ENCODE measurements around the gene MRPS27.
A peak's percentile ranks its signal among the peaks of the same experiment; 100 is the strongest.

Gene MRPS27

DNA sequence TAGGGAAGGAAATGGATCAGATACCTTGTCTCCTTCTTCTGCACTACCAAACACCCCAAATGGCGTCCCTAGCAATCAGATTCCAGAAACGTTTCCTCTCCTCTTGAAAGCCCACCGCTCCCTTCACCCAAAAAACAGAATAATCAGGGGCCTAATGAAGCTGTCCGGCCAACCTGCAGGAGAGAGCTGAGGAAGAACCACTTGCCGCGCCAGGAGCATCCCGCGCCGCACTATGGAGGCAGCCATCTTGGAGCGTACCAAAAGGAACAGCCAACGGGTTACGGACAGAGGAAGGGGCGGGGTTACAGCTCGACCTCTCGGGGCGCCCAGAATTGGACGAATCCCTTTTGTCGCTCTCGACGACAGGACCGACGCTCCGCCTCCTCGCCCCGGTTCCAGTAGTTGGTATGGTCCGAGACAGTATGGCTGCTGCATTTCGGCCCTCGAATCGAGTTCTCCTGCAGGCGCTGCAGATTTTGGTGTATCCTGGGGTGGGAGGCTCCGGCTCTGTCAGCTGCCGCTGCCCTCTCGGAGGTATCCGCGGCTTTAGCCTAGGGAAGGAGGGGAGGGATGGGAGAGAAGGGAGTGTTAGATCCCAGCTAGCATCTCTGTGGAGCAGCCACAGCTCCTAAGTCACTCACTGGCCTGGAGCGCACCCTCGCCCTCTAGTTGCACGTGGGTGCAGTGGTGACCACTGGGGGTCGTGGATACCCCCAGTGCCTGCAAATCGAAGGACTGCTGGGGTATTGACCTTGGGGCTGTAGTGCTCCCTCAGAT, at the start of gene MRPS27, which contains the start of gene PTCD2:
TSS of gene MRPS27 (minus strand) at position 265 of the 777 bp plus-strand sequence. CDS start at position 246, 19 bp downstream.
TSS of gene PTCD2 (plus strand) at position 398 of the 777 bp plus-strand sequence. CDS start at position 408, 10 bp downstream.
- DNase-seq (ENCODE audit: low read depth in 3 of 3, low spot score in 1 of 3), result peak; percentile 79 to 92 (median 84)

DNA sequence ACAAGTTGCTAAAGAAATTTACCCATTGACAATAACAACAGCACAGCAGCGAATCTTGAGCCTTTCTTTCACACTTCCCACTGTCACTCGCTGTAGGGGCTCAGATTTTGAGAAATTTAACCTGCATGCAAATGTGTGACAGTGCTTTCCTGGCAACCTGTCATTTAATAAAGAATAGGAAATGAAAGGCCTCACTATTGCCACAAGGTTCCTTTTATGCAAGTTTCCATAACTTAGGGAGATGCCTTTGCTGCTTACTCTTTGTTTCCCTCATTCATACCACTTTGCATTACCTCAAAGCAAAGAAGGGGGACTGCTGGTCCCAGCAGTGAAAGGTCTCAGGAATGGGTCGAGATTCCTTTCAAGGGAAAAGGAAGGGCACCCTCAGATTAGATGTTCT, 49.7 kb upstream of the MRPS27 start:
- DNase-seq (ENCODE audit: low read depth in 3 of 3, low spot score in 1 of 3), result no peak

GRCh38 chr5:72369301-72369700, 49.3 kb upstream of the MRPS27 start:
- DNase-seq (ENCODE audit: low read depth in 3 of 3, low spot score in 1 of 3), result no peak

GRCh38 chr5:72368271-72368670, 48.2 kb upstream of the MRPS27 start:
- DNase-seq (ENCODE audit: low read depth in 3 of 3, low spot score in 1 of 3), result no peak

DNA sequence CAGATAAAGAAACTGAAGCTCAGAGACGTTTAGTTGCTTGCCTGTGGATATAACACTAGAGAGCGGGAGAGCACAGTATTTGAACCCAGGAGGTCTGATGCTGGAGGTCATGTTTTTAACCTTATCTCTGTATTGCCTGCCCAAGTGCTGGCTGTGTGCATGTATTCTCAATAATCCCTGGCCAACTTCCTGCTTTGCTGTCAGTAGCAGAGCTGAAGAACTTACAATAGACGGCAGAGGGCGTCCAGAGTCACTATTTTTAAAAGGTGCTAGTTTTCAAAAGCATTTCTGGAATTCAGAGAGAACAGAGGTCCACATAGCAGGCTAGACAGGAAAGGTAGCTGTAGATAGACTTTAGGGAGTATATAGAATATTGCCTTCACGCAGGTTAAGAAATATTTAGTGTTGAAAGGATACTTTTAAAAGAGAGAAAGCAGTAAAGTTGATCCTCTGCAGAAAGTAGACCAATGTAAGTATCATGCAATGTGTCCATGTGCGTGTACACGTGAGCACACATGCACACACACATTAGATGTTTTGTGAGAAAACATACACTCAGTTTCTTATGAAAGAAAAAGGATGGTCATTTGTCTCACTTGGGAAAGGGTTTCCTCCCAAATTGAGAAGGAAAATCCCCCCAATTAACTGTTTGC, 46.4 kb upstream of the MRPS27 start:
- no peak for DNase-seq (ENCODE audit: low read depth in 3 of 3, low spot score in 1 of 3)

DNA sequence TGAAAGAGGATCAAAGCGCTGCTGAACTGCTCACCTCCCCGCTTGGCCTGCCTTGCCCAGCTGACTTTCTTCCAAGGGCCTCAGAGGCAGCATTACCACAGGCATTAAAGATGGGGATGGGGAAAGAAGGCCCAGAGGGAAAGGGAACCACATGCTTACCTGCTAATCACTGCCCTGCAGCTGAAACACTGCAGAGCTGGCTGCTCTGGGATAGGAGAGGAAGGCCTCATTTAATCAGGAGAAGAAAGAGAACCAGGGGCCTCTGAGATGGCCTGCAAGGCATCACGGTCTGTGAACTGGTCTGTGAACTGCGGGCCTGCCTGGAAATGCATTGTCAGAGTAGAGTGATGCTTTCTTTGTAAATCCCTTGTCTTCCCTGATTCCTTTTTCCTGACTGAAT, 44.9 kb upstream of the MRPS27 start:
- DNase-seq (ENCODE audit: low read depth in 3 of 3, low spot score in 1 of 3), result no peak

DNA sequence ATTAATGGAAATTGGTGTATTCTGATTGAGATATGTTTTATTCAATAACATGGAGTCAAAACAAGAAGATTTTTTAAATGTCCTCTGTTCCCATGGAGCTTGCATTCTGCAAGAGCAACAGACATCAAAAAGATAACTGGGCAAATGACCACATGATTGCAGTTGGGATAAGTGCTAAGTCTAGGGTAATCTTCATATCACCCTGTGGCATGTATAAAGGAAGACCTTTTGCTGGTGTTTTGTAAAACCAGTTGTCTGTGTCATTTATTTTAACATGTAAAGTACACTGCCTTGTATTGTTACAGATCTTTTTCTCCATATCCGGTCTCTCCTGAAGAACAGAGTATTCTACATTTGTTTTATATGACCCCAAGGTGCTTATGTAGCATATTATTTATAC, 44.1 kb upstream of the MRPS27 start:
- no peak for DNase-seq (ENCODE audit: low read depth in 3 of 3, low spot score in 1 of 3)

DNA sequence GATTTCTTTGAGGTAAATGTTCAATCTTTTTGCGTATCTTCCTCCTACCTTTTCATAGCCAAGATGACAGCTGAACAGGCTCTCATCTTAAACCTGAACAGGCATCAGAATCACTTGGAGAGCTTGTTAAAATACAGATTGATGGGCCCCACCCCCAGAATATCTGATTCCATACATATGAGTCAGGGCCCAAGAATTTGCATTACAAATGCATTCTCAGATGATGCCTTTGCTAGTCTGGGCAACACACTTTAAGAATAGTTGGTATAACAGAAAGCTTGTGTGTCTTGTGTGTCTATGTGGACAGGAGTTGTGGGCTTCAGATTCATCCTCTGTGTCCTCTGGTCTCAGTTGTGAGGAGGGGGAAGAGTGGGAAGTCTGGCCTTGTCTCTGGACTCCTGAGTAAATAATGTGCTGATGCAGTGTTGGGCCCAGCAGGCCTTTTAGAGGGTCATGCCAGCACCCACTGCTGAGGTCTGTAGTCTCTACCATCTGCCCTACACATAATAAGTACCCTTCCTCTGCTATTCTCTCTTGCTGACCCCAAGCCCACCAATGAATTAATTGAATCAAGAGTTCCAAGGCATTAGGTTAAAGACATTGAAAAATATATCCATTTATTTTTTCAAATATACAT, 43.2 kb upstream of the MRPS27 start:
- no peak for DNase-seq (ENCODE audit: low read depth in 3 of 3, low spot score in 1 of 3)

DNA sequence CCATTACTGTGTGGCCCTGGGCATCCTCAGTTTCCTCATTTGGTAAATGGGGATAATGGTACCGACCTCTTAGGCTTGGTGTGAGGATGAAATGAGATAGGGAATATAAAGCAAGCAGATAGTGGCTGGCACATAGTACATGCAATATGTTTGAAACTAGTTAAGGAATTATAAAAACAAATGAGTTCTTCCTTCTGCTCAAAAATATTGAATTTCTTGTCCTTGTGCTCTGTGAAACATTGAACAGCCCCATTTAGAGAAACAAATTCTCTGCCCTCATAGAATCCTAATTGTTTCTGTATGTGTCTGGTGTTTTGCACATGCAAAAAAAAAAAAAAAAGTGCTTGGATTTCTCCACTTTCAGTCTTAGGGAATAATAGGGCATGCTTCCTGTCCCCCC, 39.8 kb upstream of the MRPS27 start:
- DNase-seq (ENCODE audit: low read depth in 3 of 3, low spot score in 1 of 3), result no peak

DNA sequence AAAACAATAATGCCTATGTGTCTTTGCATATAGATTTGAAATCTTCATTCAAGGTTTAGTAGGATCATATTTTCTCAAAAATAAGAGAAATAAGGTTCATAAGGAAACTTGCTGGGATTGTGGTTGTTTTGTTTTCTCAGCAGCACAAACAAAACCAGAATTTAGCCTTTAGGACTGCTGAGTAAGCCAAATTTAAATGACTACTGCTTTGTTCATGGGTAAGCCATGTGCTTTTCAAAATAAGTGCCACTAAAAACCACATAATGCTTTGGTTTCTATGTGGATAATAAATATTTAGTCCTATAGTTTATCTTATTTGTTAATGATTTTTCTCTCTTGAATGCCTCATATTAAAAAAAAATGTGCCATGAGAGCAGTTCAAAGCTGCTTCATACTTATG, 38.9 kb upstream of the MRPS27 start:
- DNase-seq (ENCODE audit: low read depth in 3 of 3, low spot score in 1 of 3), result no peak

- DNase-seq (ENCODE audit: low read depth in 3 of 3, low spot score in 1 of 3), result no peak
Measured at GRCh38 chr5:72356361-72356760, 36.3 kb upstream of the MRPS27 start.

DNA sequence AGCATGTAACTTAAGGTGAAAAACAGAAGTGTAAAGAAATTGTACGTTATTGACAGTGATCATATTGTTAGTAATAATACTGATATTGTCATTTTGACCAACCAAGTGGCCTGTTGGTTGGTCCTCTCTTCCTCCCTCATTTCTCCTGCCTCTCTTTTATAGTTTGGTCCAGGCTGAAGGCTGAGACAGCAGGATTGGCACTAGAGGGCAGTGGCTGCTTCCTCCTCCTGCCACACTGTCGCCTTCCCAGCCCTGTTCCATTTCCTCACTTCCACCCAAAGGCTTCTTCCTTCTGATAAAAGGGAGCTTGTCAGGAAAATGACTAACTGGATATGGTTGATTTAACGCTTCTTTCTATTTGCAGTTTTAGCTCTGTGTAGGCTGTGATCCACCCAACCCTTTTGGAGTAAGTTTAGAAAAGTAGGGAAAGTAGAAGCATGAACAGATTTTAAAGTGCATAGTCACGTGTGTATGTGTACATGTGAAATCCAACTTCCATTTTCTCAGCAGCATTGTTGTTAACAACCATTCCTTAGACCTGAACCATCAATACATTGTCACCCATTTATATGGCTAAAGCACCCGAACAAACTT, 35.8 kb upstream of the MRPS27 start:
- no peak for DNase-seq (ENCODE audit: low read depth in 3 of 3, low spot score in 1 of 3)

DNA sequence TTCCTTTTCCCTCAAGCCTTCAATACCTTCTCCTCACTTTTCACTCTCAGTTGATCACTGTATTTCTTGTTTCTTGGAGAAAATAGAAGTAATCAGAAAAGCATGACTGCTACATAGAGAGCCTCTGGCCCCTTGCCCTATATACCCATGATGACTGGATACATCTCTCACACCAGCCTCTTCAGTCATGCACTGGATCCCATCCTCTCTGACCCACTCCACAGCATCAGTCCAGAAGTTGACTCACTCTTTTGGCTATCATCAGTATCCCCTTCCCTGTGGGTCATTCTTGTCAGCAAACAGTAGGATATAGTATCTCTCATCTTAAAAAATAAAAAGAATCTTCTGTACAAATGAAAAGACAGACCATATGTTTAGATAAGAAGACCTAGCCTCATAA, 33.0 kb upstream of the MRPS27 start:
- no peak for DNase-seq (ENCODE audit: low read depth in 3 of 3, low spot score in 1 of 3)

GRCh38 chr5:72352616-72353015, 32.6 kb upstream of the MRPS27 start:
- no peak for DNase-seq (ENCODE audit: low read depth in 3 of 3, low spot score in 1 of 3)

DNA sequence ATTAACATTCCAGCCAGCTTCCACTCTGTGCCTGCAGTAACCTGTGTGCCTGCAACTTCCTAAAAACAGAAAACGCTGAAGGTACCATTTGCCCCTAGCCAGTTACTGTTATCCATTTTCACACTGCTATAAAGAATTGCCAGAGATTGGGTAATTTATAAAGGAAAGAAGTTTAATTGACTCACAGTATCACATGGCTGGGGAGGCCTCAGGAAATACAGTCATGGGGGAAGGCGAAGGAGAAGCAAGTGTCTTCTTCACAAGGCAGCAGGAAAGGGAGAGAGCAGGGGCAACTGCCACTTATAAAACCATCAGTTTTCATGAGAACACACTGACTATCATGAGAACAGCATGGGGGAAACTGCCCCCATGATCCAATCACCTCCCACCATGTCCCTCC, 31.3 kb upstream of the MRPS27 start:
- DNase-seq (ENCODE audit: low read depth in 3 of 3, low spot score in 1 of 3), result no peak

GRCh38 chr5:72347801-72348308, 27.8 kb upstream of the MRPS27 start:
- no peak for DNase-seq (ENCODE audit: low read depth in 3 of 3, low spot score in 1 of 3)

GRCh38 chr5:72346398-72346797, 26.4 kb upstream of the MRPS27 start:
- no peak for DNase-seq (ENCODE audit: low read depth in 3 of 3, low spot score in 1 of 3)

- no peak for DNase-seq (ENCODE audit: low read depth in 3 of 3, low spot score in 1 of 3)
Measured at GRCh38 chr5:72338689-72339209, 18.7 kb upstream of the MRPS27 start.

DNA sequence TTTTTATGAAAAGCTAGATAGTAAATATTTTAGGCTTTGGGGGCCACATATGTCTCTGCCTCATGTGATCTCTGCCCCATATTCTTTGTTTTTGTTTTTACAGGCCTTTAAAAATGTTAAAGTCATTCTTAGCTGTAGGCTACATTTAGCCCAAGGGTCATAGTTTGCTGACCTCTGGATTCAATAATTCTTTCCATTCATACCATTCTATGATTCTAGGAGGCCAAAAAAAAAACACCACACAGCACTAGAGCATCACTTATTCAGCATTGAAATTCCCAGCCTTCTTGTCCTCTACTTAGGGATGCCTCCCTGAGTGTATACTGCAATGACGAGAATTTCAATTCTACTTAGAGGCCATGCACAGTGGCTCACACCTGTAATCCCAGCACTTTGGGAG, 17.1 kb upstream of the MRPS27 start:
- DNase-seq (ENCODE audit: low read depth in 3 of 3, low spot score in 1 of 3), result no peak

- DNase-seq (ENCODE audit: low read depth in 3 of 3, low spot score in 1 of 3), result no peak
Measured at GRCh38 chr5:72330712-72331111, 10.7 kb upstream of the MRPS27 start.

DNA sequence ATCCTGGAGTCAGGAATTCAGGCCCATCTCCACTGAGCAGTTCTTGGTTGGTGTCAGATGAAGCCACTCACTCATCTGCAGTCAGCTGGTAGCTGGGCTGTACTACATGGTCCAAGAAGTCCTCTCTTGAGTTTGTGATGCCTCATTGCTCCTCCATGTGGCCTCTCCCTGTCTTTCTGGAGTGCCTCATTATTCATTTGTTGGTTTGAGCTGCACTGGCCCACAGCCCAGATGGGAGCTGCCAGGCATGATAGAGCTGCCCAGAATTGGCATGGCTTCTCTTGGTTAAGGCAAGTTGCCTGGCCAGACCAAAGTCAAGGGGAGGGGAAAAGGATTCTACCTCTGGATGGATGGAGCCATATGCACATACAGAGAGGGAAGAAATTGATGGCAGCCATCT, 8.1 kb upstream of the MRPS27 start:
- DNase-seq (ENCODE audit: low read depth in 3 of 3, low spot score in 1 of 3), result no peak
